Epithelial cell of esophagus (primary cell): ENCODE measurements around the gene NUBP1.
A peak's percentile ranks its signal among the peaks of the same experiment; 100 is the strongest.
"Not testable (repeated sequence)": the region's sequence is repeated elsewhere in the genome, so short reads cannot be mapped to it uniquely, and the experiment has no call there.

ENCODE experiments used
- DNase-seq: peaks from one replicate; pipeline ENCODE4 v3.0.0; 2010; ENCODE audit warnings: low read depth
- H3K4me3 ChIP-seq: 2 replicates; pipeline ENCODE4 v1.5.1; 2011; ENCODE audit warnings: mild to moderate bottlenecking, low read length, control low read depth
- TF ChIP-seq, protein P1 (sequence below): IDR thresholded peaks from 2 replicates; pipeline ENCODE4 v1.5.1; 2011; ENCODE audit warnings: low read depth, mild to moderate bottlenecking, low read length, control low read depth, inconsistent platforms; ENCODE audit not compliant: insufficient read depth; ENCODE audit errors: missing control alignments

The NUBP1 gene

DNA sequence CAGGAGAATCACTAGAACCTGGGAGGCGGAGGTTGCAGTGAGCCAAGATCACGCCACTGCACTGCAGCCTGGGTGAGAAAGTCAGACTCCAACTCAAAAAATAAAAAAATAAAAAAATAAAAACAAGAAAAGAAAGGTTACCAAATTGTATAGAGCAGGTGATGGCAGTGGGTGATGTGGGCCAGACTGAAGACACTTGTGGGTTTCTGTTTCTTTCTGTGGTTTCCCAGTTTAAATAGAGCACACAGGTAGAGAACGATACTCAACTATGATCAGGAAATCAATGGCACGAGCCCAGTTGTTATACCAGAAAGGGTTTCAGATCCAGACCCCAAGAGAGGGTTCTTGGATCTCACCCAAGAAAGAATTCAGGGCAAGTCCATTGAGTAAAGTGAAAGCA lies 32.6 kb downstream of the NUBP1 start:
- H3K4me3 ChIP-seq = no peak overlapping the region
- TF ChIP-seq, protein P1, sequence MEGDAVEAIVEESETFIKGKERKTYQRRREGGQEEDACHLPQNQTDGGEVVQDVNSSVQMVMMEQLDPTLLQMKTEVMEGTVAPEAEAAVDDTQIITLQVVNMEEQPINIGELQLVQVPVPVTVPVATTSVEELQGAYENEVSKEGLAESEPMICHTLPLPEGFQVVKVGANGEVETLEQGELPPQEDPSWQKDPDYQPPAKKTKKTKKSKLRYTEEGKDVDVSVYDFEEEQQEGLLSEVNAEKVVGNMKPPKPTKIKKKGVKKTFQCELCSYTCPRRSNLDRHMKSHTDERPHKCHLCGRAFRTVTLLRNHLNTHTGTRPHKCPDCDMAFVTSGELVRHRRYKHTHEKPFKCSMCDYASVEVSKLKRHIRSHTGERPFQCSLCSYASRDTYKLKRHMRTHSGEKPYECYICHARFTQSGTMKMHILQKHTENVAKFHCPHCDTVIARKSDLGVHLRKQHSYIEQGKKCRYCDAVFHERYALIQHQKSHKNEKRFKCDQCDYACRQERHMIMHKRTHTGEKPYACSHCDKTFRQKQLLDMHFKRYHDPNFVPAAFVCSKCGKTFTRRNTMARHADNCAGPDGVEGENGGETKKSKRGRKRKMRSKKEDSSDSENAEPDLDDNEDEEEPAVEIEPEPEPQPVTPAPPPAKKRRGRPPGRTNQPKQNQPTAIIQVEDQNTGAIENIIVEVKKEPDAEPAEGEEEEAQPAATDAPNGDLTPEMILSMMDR = no peak
- no peak for DNase-seq

DNA sequence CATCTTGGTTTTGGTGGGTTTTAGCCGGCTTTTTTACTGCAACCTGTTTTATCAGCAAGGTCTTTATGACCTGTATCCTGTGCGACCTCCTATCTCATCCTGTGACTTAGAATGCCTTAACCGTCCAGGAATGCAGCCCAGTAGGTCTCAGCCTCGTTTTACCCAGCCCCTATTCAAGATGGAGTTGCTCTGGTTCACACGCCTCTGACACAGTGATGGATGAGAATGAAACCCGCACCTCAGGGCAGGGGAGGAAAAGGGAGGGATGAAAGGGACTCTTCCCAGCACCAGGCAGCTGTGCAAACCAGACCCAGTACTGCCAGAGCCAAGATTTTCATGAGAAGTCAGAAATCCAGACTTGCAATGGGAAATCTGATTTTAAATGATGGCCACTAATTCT lies 33.3 kb downstream of the NUBP1 start:
- not testable (repeated sequence) for DNase-seq, H3K4me3 ChIP-seq

DNA sequence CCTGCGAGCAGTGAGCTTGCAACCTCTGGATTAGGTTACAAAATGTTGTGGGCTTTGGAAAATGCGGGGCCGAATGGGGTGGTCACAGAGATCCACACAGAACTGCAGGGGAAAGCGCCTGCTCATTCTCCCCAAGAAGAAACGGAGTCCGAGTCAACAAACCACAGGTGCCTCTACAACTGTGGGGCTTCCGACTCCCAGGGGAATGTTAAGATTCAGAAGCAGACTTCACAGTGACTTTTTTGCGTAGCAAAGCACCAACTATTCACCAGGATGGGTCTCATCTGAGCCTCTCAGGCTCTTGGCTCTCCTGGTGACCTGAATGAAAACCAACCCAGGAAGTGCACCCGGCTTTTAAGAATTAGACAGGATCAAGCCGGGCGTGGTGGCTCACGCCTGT lies 33.7 kb downstream of the NUBP1 start:
- no peak overlapping the region for H3K4me3 ChIP-seq
- TF ChIP-seq, protein P1 = no peak
- DNase-seq = no peak

DNA sequence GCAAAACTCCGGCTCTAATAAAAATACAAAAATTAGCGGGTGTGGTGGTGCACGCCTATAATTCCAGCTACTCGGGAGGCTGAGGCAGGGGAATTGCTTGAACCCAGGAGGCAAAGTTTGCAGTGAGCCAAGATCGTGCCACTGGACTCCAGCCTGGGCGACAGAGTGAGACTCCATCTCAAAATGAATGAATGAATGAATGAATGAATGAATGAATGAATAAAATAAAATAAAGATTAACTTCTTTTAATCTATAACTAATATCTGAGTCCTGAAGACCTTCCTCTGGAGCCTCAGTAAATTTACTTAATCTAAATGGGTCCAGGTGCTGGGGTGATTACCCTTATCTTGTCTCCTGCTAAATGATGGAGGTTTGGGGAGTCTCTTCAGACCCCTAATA lies 36.3 kb downstream of the NUBP1 start:
- DNase-seq, H3K4me3 ChIP-seq: not testable (repeated sequence)

DNA sequence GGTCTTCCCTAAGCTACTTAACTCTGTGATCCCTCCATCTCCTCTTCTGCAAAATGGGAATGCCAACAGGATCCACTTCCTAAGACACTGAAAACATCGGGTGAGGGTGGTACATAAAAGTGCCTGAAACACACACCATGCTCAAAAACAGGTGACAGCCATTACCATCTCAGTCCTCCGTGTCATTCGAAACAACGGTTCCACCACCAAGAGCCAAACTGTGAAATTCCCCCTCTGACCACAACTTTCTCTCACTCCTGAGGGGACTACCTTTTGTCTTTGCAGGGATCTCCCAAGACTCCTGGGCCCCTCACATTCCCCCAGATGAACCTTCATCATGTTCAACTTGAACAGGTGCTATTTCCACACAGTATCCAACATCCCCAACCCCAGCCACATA lies 37.0 kb downstream of the NUBP1 start:
- no peak overlapping the region for H3K4me3 ChIP-seq
- no peak for DNase-seq
- TF ChIP-seq, protein P1 = no peak

DNA sequence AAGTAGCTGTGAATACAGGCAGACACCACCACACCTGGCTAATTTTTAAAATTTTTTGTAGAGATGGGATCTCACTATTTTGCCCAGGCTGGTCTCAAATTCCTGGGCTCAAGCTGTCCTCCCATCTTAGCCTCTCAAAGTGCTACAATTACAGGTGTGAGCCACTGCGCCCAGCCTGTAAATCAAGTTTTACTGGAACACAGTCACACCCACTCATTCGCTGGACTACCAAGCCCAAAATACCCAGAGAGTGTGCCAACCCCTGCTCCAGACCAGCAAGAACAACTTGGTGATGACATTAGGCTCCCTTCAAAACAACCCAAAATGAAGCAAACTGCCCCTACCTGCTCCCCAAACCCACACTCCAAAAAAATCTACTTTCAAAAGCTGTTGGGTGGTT lies 39.0 kb downstream of the NUBP1 start:
- H3K4me3 ChIP-seq = no peak overlapping the region
- peak; percentile 76 for DNase-seq
- TF ChIP-seq, protein P1 = no peak

DNA sequence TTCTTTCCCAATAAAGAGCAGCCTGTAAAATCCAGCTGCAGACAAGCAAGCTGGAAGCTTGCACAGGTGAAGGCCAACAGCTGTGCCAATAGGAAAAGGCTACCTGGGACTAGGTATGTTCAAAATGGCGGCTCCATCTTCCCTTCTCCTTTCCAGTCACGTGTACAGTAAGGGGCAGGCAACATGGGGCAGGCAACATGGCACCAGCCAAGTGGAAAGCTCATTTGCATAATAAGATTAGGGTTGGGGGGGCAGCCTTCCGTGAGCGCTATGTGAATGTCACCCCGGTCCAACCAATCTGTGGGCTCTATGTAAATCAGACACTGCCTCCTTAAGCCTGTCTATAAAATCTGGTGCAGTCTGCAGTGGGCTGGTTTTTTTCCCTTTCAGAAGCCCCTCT lies 43.7 kb downstream of the NUBP1 start:
- H3K4me3 ChIP-seq = no peak overlapping the region
- TF ChIP-seq, protein P1 = no peak
- no peak for DNase-seq

DNA sequence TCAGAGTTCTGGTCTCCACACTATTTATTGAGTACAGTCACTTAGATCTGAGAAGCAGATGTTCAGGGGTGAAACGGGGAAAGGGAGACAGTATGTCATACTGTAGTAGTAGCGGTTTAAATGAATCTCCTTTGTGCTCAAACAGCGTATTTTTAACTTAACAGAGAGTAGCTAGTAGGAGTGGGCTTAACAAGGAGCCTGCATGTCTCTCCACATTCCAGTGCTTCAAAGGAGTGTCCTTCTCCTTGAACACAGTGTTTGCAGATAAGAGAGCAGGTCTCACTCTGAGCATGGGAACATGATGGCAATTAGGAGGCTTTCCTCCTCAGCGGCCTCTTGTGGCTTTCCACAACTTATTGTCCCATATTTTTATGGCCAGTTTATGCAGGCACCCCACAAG lies 45.0 kb downstream of the NUBP1 start:
- H3K4me3 ChIP-seq, DNase-seq: not testable (repeated sequence)

DNA sequence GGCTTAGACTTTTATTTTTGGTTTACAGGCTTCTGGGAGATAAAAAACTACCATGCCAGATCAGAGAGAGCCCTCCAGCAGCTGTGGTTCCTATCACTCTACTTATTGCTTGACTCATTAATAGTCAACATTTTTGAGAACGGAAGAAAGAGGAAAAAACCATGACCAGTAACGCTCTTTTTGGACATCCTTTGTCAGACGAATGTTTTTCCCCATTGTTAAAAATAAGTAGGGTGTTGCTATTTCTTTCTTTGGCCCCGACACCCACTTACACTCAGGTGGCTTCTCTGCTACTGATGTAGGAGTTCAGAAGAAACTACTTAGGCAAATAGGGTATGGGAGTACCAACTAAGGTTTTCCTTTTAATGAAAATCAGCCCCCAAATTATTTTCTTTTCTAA lies 47.4 kb downstream of the NUBP1 start:
- TF ChIP-seq, protein P1 = no peak
- no peak for DNase-seq
- H3K4me3 ChIP-seq = no peak overlapping the region
